Activated T-cell treated with anti-CD3 and anti-CD28 coated beads, Interleukin-2, amount 50 U/mL, for 72 hours (primary cell): Measurements from ENCODE around the gene FGF1. TPM values are rescaled to one million over a fixed set of nuclear protein-coding genes. Genes with fewer than 3 reads are reported as not detected.
A peak's percentile ranks its signal among the peaks of the same experiment; 100 is the strongest.
"Not testable (repeated sequence)": the region's sequence is repeated elsewhere in the genome, so short reads cannot be mapped to it uniquely, and the experiment has no call there.

Experiments
- ATAC-seq, 2 donors: fragments of 150-1000 bp; cut with Tn5 transposase; replicated peaks in 1 of 2; 2 replicates each; pipeline ENCODE4 v1.10.0; 2021; ENCODE audit warnings: moderate library complexity in 2 of 2, mild to moderate bottlenecking in 1 of 2
- DNase-seq, 2 donors: peaks; one replicate each; pipeline ENCODE4 v3.0.0; 2021 to 2022; ENCODE audit warnings: mixed read lengths in 1 of 2
- H3K27ac Mint-ChIP-seq: one replicate; pipeline ENCODE4 v1.8.0; 2022; ENCODE audit warnings: mild to moderate bottlenecking, moderate library complexity, mixed read lengths
- H3K27me3 Mint-ChIP-seq: one replicate; pipeline ENCODE4 v1.8.0; 2022; ENCODE audit warnings: low read depth, mixed read lengths
- H3K36me3 Mint-ChIP-seq, 2 donors: one replicate each; pipeline ENCODE4 v1.8.0; 2022; ENCODE audit warnings: mixed read lengths in 2 of 2, mild to moderate bottlenecking in 1 of 2; ENCODE audit not compliant: insufficient read depth in 2 of 2
- H3K4me1 Mint-ChIP-seq: one replicate; pipeline ENCODE4 v1.8.0; 2022; ENCODE audit warnings: low read depth, mixed read lengths
- H3K4me3 Mint-ChIP-seq, 2 donors: one replicate each; pipeline ENCODE4 v1.8.0; 2022; ENCODE audit warnings: mild to moderate bottlenecking in 2 of 2, mixed read lengths in 2 of 2, moderate library complexity in 2 of 2
- H3K9me3 Mint-ChIP-seq, 2 donors: one replicate each; pipeline ENCODE4 v1.8.0; 2022; ENCODE audit warnings: mixed read lengths in 2 of 2
- total RNA-seq, 2 donors: library from RNA; stranded (reverse); gene quantifications; one replicate each; pipeline ENCODE4 v1.2.3, GENCODE V29; 2022

FGF1 gene
- total RNA-seq, 2 donors from 2014 or later: not detected

- H3K36me3 Mint-ChIP-seq: no peaks in the 10 kb centered on the region
- no peak overlapping the region for H3K4me3 Mint-ChIP-seq
- H3K9me3 Mint-ChIP-seq: no peaks in the 10 kb centered on the region
- H3K27me3 Mint-ChIP-seq: peaks cover 31% of the 10 kb centered on the region
- no peak overlapping the region for H3K27ac Mint-ChIP-seq
- H3K4me1 Mint-ChIP-seq: peaks cover 5% of the 10 kb centered on the region
- ATAC-seq (no peak), DNase-seq (no peak)
These were observed 28.4 kb downstream of the FGF1 start for GRCh38 chr5:142657446-142657845.

GRCh38 chr5:142655339-142656267 lies 30.3 kb downstream of the FGF1 start:
- Mint-ChIP-seq H3K9me3 (no peaks in the 10 kb centered on the region), H3K27ac (no peak overlapping the region), H3K4me3 (no peak overlapping the region), H3K4me1 (peaks cover 5% of the 10 kb centered on the region), H3K36me3 (no peaks in the 10 kb centered on the region), H3K27me3 (peaks cover 31% of the 10 kb centered on the region)
- ATAC-seq (peak; percentile 80 to 84), DNase-seq (peak; percentile 72 to 81)

GRCh38 chr5:142654578-142655058 lies 31.3 kb downstream of the FGF1 start:
- H3K27ac Mint-ChIP-seq: no peak overlapping the region
- H3K9me3 Mint-ChIP-seq: no peaks in the 10 kb centered on the region
- no peaks in the 10 kb centered on the region for H3K36me3 Mint-ChIP-seq
- peaks cover 5% of the 10 kb centered on the region for H3K4me1 Mint-ChIP-seq
- peaks cover 31% of the 10 kb centered on the region for H3K27me3 Mint-ChIP-seq
- no peak overlapping the region for H3K4me3 Mint-ChIP-seq
- ATAC-seq (no peak), DNase-seq (no peak)

- DNase-seq (no peak), ATAC-seq (no peak)
- Mint-ChIP-seq H3K9me3 (no peaks in the 10 kb centered on the region), H3K4me3 (no peak overlapping the region), H3K27me3 (peaks cover 31% of the 10 kb centered on the region), H3K4me1 (peaks cover 5% of the 10 kb centered on the region), H3K36me3 (no peaks in the 10 kb centered on the region), H3K27ac (no peak overlapping the region)
These were observed 32.6 kb downstream of the FGF1 start for GRCh38 chr5:142653321-142653720.

- H3K27me3 Mint-ChIP-seq: peaks cover 25% of the 10 kb centered on the region
- ATAC-seq: no peak
These were observed 33.3 kb downstream of the FGF1 start for GRCh38 chr5:142652563-142652962.

GRCh38 chr5:142650881-142651280 lies 35.0 kb downstream of the FGF1 start:
- Mint-ChIP-seq H3K4me1 (peaks cover 5% of the 10 kb centered on the region), H3K9me3 (no peaks in the 10 kb centered on the region), H3K4me3 (no peak overlapping the region), H3K36me3 (no peaks in the 10 kb centered on the region), H3K27ac (no peak overlapping the region), H3K27me3 (peaks cover 13% of the 10 kb centered on the region)
- DNase-seq (no peak), ATAC-seq (no peak)

More at GRCh38 chr5:142652563-142652962, 33.3 kb downstream of the FGF1 start:
- H3K4me1 Mint-ChIP-seq: peaks cover 5% of the 10 kb centered on the region
- H3K36me3 Mint-ChIP-seq: no peaks in the 10 kb centered on the region
- H3K4me3 Mint-ChIP-seq: no peak overlapping the region
- H3K9me3 Mint-ChIP-seq: no peaks in the 10 kb centered on the region
- DNase-seq: no peak
- no peak overlapping the region for H3K27ac Mint-ChIP-seq

- Mint-ChIP-seq H3K36me3 (no peaks in the 10 kb centered on the region), H3K27ac (no peak overlapping the region), H3K4me3 (no peak overlapping the region), H3K9me3 (no peaks in the 10 kb centered on the region), H3K4me1 (no peaks in the 10 kb centered on the region), H3K27me3 (peaks cover 6% of the 10 kb centered on the region)
- DNase-seq: no peak
- no peak for ATAC-seq
These were observed 35.8 kb downstream of the FGF1 start for GRCh38 chr5:142650060-142650459.

- H3K9me3 Mint-ChIP-seq, ATAC-seq, H3K27me3 Mint-ChIP-seq, H3K27ac Mint-ChIP-seq, DNase-seq, H3K4me1 Mint-ChIP-seq, H3K4me3 Mint-ChIP-seq, H3K36me3 Mint-ChIP-seq: not testable (repeated sequence)
These were observed 37.8 kb downstream of the FGF1 start for GRCh38 chr5:142648108-142648507.

GRCh38 chr5:142645456-142645855 lies 40.4 kb downstream of the FGF1 start:
- H3K9me3 Mint-ChIP-seq: no peaks in the 10 kb centered on the region
- DNase-seq (no peak), ATAC-seq (no peak)
- H3K4me1 Mint-ChIP-seq: no peaks in the 10 kb centered on the region
- peaks cover 18% of the 10 kb centered on the region for H3K27me3 Mint-ChIP-seq
- H3K27ac Mint-ChIP-seq: no peak overlapping the region
- no peaks in the 10 kb centered on the region for H3K36me3 Mint-ChIP-seq
- H3K4me3 Mint-ChIP-seq: no peak overlapping the region

- no peak for DNase-seq
- H3K4me3 Mint-ChIP-seq: no peak overlapping the region
- H3K4me1 Mint-ChIP-seq: no peaks in the 10 kb centered on the region
- H3K27me3 Mint-ChIP-seq: peaks cover 20% of the 10 kb centered on the region
- no peak overlapping the region for H3K27ac Mint-ChIP-seq
- no peaks in the 10 kb centered on the region for H3K36me3 Mint-ChIP-seq
- H3K9me3 Mint-ChIP-seq: no peaks in the 10 kb centered on the region
- no peak for ATAC-seq
These were observed 41.1 kb downstream of the FGF1 start for GRCh38 chr5:142644640-142645361.

- peaks cover 4% of the 10 kb centered on the region for H3K4me1 Mint-ChIP-seq
- no peaks in the 10 kb centered on the region for H3K36me3 Mint-ChIP-seq
- peaks cover 26% of the 10 kb centered on the region for H3K27me3 Mint-ChIP-seq
- no peak overlapping the region for H3K27ac Mint-ChIP-seq
- ATAC-seq (peak in 1 of 2 donors; percentile 16), DNase-seq (no peak)
- H3K9me3 Mint-ChIP-seq: no peaks in the 10 kb centered on the region
- no peak overlapping the region for H3K4me3 Mint-ChIP-seq
These were observed 41.8 kb downstream of the FGF1 start for GRCh38 chr5:142644127-142644526.

- ATAC-seq (no peak), DNase-seq (no peak)
- H3K36me3 Mint-ChIP-seq: no peaks in the 10 kb centered on the region
- H3K9me3 Mint-ChIP-seq: no peaks in the 10 kb centered on the region
- H3K4me3 Mint-ChIP-seq: no peak overlapping the region
- H3K27me3 Mint-ChIP-seq: peaks cover 31% of the 10 kb centered on the region
- H3K27ac Mint-ChIP-seq: no peak overlapping the region
- H3K4me1 Mint-ChIP-seq: peaks cover 5% of the 10 kb centered on the region
These were observed 42.3 kb downstream of the FGF1 start for GRCh38 chr5:142643634-142644033.

GRCh38 chr5:142642427-142642826 lies 43.5 kb downstream of the FGF1 start:
- H3K27ac Mint-ChIP-seq: no peak overlapping the region
- DNase-seq (no peak), ATAC-seq (no peak)
- peaks cover 5% of the 10 kb centered on the region for H3K4me1 Mint-ChIP-seq
- H3K4me3 Mint-ChIP-seq: no peak overlapping the region
- H3K9me3 Mint-ChIP-seq: no peaks in the 10 kb centered on the region
- no peaks in the 10 kb centered on the region for H3K36me3 Mint-ChIP-seq
- H3K27me3 Mint-ChIP-seq: peaks cover 42% of the 10 kb centered on the region
